GM19035 (cell line): ENCODE results near the gene ANAPC13.

Experiments used
- ATAC-seq: cut with Tn5 transposase; IDR thresholded peaks from one replicate; pipeline ENCODE4 v1.9.1; 2021; ENCODE audit not compliant: unreplicated experiment

Gene ANAPC13

DNA sequence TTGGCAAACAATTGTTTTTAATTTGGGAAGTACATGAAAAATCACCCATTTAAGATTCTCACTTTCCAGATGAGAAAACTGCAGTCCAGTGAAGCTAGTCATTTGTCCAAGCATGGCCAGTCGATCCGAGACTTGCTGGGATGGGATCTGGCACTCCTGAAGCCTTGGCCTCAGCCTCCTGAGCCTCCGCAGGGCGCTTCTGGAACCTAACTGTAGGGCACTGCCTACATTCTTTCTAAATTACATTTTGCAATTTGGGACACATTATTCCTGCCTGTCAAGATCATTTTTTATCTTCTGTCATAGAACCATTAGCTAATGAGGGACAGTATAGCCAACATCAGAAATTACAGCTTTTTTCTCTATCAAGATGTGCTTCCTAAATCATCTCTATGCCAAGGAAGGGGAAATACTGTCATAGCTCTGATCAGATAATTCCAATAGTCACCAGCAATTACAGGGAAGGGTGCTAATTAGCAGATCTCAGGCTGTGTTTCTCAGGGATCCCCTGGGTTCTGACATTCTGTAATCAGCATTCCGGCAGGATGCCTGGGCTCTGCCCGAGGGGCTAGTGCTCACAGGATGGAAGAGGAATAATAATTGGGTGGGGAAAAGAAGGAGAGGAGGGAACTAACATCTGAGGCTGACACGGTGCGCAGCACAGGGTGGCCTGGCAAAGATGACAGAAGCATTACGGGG lies 28.3 kb downstream of the ANAPC13 start:
- no peak for ATAC-seq

DNA sequence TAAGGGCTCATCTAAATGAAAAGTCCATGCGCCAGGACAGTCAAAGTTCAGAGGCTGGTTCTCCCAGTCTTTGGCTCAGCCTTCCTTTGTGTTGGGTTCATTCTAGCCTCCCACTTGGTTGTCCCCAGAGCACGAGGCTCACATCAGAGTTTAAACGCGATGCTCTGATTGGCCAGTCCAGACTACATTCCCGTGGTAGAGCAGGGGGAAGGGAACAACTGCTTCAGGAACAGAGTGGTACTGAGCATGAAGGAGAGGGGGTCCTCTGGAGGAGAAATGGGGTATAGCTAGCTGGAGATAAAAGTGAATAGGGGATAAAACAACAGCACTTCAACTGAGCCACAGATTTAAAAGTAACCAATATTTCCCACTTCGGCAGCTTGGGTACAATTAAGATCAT lies 32.2 kb downstream of the ANAPC13 start:
- ATAC-seq: no peak

DNA sequence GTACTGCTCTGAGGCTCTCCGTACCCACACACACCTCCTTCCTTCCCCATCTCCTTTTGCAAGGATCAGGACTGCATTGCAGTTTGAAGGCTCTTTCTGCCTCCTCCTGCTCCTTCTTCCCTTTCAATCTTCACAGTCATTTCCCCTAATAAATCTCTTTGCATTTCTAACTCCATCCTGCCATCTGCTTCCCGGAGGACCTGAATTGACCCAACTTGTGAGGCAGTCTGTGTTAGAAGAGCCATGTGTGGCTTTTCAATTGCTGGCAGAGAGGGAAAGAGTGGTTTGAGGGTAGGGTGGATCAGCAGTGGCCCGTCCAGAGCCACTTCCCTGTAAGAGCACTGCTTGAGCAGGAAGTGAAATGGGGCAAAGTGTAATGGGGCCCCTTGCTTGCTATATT lies 35.8 kb downstream of the ANAPC13 start:
- ATAC-seq: no peak

DNA sequence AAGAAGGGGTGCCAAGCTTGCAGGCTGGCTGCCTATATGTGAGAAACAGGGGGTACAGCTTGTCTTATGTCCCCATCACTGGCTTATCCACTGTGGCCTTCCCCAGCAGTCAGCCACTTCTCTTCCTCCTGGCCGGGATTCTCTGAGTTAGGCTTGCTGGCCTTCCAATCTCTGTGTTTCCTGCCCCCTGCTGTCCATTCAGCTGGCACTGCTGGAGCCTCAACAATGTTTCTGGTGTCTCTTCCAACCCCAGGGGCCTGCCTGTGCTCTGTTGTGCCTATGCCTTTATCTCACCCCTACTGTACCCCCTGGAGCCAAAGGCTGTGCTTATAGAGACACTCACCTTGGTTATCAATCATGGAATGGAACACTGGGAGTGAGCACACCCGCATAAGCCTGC lies 36.5 kb downstream of the ANAPC13 start:
- no peak for ATAC-seq

DNA sequence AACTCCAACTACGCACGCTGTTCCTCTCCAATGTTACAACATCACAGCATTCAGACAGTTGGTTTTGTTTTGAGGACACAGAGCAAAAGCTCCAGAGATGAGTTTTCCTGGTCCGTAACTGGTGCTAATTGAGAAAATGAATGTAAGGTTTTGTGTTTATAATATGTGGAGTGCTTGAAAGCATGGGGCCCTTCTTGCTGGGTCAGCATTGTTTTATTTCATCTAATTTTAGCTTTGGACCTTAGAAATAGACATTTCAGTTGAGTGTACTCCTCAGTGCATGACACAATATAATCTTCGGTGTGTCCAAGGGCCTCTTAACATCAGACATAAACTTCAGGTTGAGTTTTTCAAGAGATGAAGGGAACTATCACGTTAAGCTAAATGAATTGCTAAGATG lies 37.1 kb downstream of the ANAPC13 start:
- ATAC-seq: no peak

DNA sequence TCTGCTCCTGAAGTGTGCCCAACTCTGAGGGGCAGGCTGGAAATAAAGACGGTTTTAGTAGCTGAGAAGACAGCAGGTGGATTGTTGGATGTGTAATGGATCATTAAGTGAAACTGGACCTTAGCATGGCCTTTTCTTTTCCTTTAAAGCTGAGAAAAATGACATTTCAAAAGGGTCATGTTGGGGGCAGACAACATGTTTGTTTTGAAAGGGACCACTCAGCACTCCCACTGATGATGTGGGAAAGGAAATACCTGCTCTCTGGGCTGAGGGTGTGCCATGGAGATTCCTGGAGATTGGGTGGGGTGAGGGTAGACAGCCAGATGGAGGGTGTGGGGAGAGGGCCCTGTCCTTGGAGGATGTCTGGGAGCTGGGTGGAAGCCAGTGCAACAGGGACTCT lies 38.4 kb downstream of the ANAPC13 start:
- ATAC-seq: no peak

DNA sequence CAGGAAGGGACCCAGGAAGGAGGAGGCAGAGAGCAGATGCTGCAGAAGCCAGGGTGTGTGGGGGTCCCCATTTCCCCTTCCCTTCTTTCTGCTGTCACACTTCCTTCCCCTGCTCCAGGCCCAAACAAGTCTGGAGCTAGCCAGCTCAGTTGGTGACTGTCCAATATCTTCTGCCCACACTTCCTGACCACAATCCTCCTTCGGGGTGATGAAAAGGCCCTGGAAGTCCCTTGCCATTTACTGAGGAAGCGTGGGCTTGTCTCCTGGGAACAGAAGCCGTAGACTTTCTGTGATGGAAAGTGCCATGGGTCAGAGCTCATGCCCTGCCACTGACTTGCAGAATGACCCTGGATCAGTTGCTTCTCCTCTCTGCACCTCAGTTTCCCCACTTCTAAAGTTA lies 39.0 kb downstream of the ANAPC13 start:
- ATAC-seq: no peak

DNA sequence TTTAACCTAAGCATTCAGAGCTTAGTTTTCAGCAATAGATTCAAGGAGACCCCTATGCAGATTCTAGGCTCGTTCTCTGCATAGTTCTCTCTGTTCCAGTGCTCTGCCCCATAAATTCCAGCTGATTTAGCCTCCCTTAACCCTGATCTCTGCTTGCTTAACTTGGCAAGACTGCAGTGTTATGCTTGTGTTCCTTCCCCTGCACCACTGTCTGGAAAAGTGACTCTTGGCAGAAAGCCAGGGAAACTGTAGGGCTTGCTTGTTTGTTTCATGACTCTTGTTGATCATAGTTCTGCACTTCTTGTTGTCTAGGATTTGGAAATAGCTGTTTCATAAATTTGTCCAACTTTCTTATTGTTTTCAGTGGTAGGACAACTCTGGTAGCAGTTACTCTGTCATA lies 40.1 kb downstream of the ANAPC13 start:
- ATAC-seq: no peak

DNA sequence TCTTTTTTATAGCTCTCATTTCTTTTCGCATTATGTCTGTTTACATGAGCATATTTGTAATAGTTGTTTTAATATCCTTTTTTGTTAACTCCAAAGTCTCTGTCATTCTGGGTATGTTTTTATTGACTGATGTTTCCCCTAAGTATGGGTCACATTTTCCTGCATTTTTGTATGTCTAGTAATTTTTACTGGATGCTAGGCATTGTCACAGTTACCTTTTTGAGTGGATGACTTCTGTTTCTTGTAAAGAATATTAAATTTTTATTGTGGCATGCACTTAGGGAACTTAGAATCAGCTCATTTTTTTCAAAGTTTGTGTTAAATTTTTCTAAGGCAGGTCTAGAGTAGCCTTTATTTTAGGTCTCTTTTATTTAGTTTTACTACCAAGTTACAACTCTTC lies 40.7 kb downstream of the ANAPC13 start:
- ATAC-seq: no peak

DNA sequence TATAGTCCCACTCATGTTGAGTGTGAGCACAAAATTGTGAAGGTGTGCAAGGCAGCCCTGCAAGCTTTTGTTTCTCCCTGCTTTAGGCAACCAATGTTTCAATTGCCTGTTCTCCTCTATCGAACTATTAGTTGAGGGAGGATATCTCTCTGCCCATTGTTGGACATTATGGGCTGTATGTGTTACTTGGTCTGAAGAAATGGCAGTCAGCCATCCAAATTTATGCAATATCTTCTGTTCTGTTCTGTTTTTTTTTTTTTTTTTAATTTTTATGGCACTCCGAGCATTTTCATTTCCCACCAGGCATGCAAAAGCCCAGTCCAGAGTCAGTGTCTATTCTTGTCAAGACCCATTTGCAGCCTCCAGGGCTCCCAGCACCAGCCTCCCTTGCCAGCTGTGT lies 44.0 kb downstream of the ANAPC13 start:
- no peak for ATAC-seq

DNA sequence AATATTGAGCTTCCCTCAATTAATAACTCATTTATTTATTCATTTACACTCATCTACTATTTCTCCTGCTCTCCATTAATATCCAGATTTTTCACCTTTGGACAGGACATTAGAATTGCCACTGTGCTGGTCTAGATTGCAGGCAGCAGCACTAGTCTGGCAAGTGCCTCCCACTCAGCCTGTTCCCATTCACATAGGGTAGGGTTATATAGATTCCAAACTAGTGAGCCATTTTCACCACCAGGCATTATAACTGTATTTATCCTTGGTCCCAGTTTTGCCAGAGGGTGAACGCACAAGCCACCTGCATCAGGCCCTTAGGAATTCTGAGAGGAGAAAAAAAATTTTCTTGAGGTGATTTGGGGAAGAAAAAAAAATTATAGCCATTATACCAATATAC lies 44.5 kb downstream of the ANAPC13 start:
- ATAC-seq: no peak

DNA sequence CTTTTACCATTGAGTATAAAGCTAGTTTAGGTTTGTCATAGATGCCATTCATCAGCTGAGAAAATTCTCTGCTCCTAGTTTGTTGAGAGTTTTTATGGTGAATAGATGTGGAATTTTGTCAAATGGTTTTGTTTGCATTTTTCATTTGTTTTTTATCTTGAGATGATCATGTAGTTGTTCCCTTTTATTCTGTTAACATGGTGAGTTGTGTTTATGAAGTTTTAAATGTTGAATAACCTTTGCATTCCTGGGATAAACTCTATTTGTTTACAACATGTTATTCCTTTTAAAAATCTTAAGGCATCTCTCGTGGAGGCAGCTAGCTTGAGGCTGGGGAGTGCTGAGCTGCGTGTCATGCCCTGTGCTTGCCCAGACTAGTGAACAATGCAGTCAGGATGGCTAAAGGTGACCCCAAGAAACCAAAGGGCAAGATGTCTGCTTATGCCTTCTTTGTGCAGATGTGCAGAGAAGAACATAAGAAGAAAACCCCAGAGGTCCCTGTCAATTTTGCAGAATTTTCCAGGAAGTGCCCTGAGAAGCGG lies 48.5 kb downstream of the ANAPC13 start:
- ATAC-seq: no peak

DNA sequence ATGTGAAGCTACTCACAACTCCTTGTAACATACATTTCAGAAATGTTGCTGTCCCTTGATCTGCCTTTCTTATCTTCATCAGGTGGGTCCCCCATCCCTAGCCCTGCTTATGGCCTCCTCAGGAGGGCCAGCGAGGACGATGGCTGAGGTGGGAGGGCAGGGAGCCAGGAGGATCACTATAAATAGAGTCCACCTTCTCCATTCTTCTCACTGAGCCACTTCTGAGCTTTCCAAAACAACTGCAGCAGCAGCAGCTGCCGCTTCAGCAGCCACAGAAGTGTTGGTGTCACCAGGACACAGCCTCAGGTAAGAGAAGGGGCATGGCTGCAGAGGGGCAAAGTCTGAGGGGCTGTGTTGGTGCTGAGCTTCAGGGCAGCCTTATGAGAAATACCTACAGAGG lies 53.5 kb downstream of the ANAPC13 start:
- ATAC-seq: no peak

DNA sequence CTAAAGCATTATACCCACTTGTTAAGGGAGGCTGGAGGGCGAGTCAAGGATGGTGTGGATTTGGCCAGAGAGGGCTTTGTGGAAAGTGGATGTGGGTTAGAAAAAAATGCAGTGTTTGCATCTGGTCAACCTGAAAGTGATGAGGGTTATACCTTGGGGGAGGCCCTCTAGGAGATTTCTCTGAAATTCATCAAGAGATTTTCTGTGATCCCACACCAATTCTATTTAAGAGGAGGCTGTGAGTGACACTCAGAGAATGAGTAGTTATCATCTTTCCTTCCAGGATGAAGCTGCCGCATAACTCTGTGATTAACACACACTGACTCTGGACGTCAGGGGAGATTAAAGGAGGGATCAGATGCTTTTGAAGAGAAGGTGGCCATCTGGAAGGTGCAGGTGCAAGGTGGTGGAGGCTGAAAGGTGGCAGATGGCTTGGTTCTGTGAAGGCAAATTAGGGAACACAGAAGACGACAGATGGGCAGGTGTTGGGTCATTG lies 54.8 kb downstream of the ANAPC13 start:
- ATAC-seq: no peak

DNA sequence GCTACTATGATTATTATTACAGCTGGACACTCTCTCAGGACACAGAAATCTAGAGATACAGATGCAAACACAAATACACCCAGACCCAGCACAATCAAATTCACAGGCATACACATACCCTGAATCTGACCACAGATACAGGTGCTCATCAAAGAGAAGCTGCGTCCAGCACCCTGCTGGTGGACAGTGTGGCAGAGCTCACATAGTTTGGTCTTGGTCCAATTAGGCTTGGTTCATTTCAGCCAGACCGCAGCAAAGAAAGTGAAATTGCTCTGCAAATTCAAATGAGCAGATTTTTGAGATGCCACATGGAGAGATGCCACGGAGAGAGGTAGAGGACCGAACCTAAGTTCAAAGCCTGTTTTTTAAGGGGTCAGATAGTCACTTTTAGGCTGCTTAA lies 55.6 kb downstream of the ANAPC13 start:
- ATAC-seq: no peak

DNA sequence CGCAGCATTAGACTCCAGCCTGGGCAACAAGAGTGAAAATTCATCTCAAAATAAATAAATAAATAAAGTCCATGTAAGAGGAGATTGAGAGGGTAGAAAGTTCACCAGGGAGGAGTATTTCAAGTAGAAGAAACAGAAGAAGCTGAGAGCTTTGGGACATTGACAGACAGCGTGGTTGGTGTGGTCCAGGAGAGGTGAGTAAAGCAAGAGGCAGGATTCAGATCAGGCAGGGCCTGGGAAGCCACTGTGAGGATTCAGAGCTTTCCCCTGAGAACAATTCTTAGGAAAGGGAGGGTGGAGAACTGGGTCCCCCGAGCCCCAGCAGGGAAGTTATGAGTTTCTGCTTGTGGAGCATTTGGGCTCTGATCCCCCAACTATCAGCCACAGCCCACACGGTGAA lies 57.4 kb downstream of the ANAPC13 start:
- no peak for ATAC-seq
